NCI-H69 (cell line): ENCODE data around the gene DPH3.

Experiments used
- DNase-seq: peaks from one replicate; lab custom pipeline; 2025; lab: John Stamatoyannopoulos, UW

DPH3 gene

GRCh38 chr3:16233806-16234205, 30.9 kb downstream of the DPH3 start:
- no peak for DNase-seq

GRCh38 chr3:16231983-16232382, 32.8 kb downstream of the DPH3 start:
- DNase-seq = no peak

GRCh38 chr3:16229681-16230080, 35.1 kb downstream of the DPH3 start:
- peak; percentile 39 for DNase-seq

GRCh38 chr3:16227566-16227965, 37.2 kb downstream of the DPH3 start:
- DNase-seq = no peak

GRCh38 chr3:16224325-16224724, 40.4 kb downstream of the DPH3 start:
- DNase-seq = no peak

- no peak for DNase-seq
Measured at GRCh38 chr3:16222547-16222946, 42.2 kb downstream of the DPH3 start.

- no peak for DNase-seq
Measured at GRCh38 chr3:16221990-16222389, 42.8 kb downstream of the DPH3 start.

GRCh38 chr3:16219777-16220176, 45.0 kb downstream of the DPH3 start:
- no peak for DNase-seq

GRCh38 chr3:16216373-16216935, 48.3 kb downstream of the DPH3 start:
- peak; percentile 33 for DNase-seq

GRCh38 chr3:16214366-16214765, 50.4 kb downstream of the DPH3 start:
- DNase-seq = no peak

- no peak for DNase-seq
Measured at GRCh38 chr3:16211176-16211904, 53.4 kb downstream of the DPH3 start.
